Lower leg skin (tissue), 3 donors: ENCODE data around the gene VAV2.
"Not testable (repeated sequence)": the region's sequence is repeated elsewhere in the genome, so short reads cannot be mapped to it uniquely, and the experiment has no call there.

Experiments
- POLR2A ChIP-seq, 2 donors: fragments of 450-650 bp; IDR thresholded peaks; one replicate each; pipeline ENCODE4 v1.6.1; 2016 to 2017; ENCODE audit warnings: antibody characterized with exemption in 2 of 2, mild to moderate bottlenecking in 1 of 2, moderate library complexity in 1 of 2
- TF ChIP-seq, protein P1 (sequence below), 3 donors: fragments of 450-650 bp; IDR thresholded peaks; one replicate each; pipeline ENCODE4 v1.5.1; 2016; ENCODE audit warnings: antibody characterized with exemption in 3 of 3, mild to moderate bottlenecking in 3 of 3, moderate library complexity in 2 of 3

DNA sequence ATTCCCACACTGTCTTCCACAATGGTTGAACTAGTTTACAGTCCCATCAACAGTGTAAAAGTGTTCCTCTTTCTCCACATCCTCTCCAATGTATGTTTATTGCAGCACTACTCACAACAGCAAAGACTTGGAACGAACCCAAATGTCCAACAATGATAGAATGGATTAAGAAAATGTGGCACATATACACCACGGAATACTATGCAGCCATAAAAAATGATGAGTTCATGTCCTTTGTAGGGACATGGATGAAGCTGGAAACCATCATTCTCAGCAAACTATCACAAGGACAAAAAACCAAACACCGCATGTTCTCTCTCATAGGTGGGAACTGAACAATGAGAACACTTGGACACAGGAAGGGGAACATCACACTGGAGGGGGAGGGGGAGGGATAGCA lies 225.9 kb downstream of the VAV2 start:
- TF ChIP-seq POLR2A (IDR thresholded peaks at IDR 0.05): not testable (repeated sequence)
- TF ChIP-seq, protein P1, sequence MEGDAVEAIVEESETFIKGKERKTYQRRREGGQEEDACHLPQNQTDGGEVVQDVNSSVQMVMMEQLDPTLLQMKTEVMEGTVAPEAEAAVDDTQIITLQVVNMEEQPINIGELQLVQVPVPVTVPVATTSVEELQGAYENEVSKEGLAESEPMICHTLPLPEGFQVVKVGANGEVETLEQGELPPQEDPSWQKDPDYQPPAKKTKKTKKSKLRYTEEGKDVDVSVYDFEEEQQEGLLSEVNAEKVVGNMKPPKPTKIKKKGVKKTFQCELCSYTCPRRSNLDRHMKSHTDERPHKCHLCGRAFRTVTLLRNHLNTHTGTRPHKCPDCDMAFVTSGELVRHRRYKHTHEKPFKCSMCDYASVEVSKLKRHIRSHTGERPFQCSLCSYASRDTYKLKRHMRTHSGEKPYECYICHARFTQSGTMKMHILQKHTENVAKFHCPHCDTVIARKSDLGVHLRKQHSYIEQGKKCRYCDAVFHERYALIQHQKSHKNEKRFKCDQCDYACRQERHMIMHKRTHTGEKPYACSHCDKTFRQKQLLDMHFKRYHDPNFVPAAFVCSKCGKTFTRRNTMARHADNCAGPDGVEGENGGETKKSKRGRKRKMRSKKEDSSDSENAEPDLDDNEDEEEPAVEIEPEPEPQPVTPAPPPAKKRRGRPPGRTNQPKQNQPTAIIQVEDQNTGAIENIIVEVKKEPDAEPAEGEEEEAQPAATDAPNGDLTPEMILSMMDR (IDR thresholded peaks at IDR 0.05): not testable (repeated sequence)
